ENCODE data around the gene TTLL9. TPM values are rescaled to one million over a fixed set of nuclear protein-coding genes. Genes with fewer than 3 reads are reported as not detected.

TTLL9 gene
- total and polyA plus RNA-seq, 2 of the 13 experiments (the other 11 are each of a cell fraction or from before 2014, with no cell fraction given) = not detected

DNA sequence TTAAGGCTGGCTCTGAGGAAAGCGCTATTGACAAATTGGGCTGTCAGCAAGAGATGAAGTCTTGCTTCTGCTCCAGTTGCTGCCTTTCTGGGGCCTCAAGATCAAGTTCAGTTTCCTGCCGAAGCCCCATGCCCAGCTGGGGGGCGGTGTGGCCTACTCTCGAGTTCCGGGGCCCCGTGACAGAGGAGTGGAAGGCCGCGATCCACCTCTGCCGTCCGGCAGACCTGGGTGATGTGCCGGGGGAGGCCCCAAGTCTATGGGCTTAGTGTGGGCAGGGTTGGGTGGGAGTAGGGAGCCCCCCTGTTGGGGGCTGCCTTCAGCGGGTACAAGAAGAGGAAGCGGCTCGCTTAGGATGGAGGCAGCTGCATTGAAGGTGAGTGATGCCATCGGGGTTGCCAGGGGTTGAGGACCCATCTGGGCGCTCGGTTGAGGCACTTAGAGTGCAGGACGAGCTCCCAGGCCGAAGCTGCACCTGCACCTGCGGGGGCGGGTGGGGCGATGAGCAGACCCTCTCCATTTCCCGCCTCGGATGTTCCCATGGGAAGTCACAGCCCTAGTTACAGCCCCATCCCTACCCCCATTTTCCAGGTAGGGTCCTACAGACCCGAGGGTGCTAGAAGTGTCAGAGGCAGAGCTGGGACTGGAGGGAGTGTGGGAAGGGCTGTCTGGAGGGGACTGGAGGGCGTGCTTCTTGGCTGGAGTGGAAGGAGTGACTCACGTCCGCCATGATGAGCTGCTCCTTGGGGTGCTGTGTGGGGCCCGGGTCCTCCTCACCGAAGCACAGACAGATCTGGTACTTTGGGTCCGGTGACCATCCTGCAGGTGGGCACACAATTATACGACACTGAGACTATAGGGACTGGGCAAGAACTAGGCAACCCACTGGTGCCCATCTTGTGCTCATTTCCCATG is 22.1 kb upstream of the TTLL9 start:
- POLR2A ChIA-PET = no interaction called here
- FAIRE-seq (no peak), DNase-seq (ENCODE audit: low spot score) (no peak), ATAC-seq (no peak)
- Histone ChIP-seq H3K36me3 (replicated peaks in 1 of 2; ENCODE audit: control insufficient read depth in 1 of 2, insufficient read depth in 2 of 2, low read length in 2 of 2) (no peaks in the 10 kb centered on the region), H3K9ac (ENCODE audit: insufficient read depth, low read depth, low read length) (no peak overlapping the region), H3K9me3 (ENCODE audit: low read length) (no peaks in the 10 kb centered on the region), H3K27me3 (ENCODE audit: control insufficient read depth in 1 of 2, insufficient read depth in 2 of 2, low read length in 2 of 2) (peaks cover 25 to 71% of the 10 kb centered on the region in 2 experiments), H3K4me3 (replicated peaks in 1 of 3; ENCODE audit: insufficient read depth in 1 of 3, low read depth in 2 of 3, low read length in 3 of 3) (no peak overlapping the region), H4K20me1 (ENCODE audit: insufficient read depth, low read length) (no peaks in the 10 kb centered on the region), H3K79me2 (ENCODE audit: insufficient read depth, low read length) (no peaks in the 10 kb centered on the region), H3K4me1 (ENCODE audit: insufficient read depth, low read length) (no peaks in the 10 kb centered on the region), H3K27ac (ENCODE audit: extremely low read length, insufficient read depth, low read length) (no peak overlapping the region), H3K4me2 (ENCODE audit: low read depth, low read length) (no peak overlapping the region), H2AFZ (ENCODE audit: low read length) (no peak overlapping the region)
- 32% methylated on average over 19 of the region's 32 CpGs for WGBS (ENCODE audit: low lambda C conversion rate)
- BruUV-seq (replicated peaks) = no TSS peak
- TF ChIP-seq ZSCAN20 (CRISPR knock-in tag; IDR thresholded peaks at IDR 0.05; ENCODE audit: borderline replicate concordance) (no peak), TRIM24 (CRISPR knock-in tag; IDR thresholded peaks at IDR 0.05) (no peak), ZNF12 (CRISPR knock-in tag; IDR thresholded peaks at IDR 0.05) (no peak), JUND (CRISPR knock-in tag; IDR thresholded peaks at IDR 0.05) (no peak), ZNF776 (CRISPR knock-in tag; IDR thresholded peaks at IDR 0.05) (peak; percentile 26; the same call in 1 of the 2 replicates)
- TF ChIP-seq, protein P1, sequence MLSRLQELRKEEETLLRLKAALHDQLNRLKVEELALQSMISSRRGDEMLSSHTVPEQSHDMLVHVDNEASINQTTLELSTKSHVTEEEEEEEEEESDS (CRISPR knock-in tag; IDR thresholded peaks at IDR 0.05; ENCODE audit: borderline replicate concordance) = no peak
- CTCF ChIA-PET (ENCODE audit: low intra/inter-chr PET ratio, low total read pairs) = interaction anchor here (2.3 to 3.7 kb wide), 2 partner anchors 15 to 25 kb away, joined by 11 to 70 read pairs; no protein-coding TSS in a partner anchor
- intact Hi-C loops (cut with micrococcal nuclease; ENCODE audit: unreplicated experiment) = no loop called here
- in situ Hi-C loops (cut with HindIII; ENCODE audit: extremely low pct_ligation_motif_present, low pct_unique_long_range_greater_than_20kb) = no loop called here

DNA sequence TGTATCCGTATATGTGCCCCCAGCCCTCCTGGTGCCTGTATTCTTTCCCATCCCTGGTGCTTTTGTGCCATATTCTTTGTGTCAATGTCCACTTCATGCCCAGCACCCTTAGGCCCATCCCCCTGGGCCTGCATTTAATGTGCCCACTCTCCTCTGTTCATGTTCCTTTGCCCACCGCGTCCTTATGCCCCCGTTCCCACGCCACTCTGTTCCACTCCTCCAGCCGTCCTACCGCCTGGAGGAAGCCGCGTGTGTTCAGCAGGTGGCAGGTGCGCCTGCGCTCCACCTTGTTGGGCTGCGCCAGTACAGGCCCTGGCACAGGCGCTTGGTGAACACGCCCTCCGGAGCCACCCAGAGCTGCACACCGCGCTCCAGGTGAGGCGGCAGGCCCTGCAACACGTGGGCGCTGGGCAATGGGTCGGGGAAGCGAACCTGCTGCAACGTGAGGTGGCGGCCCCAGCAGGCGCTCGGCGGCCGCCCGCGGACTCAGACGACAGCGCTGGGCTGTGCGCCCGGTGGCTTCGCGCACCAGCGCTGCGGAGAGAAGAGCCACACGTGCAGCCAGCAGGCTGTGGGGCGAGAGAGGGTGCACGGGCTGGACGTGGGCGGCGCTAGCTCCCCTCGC is 21.0 kb upstream of the TTLL9 start:
- CTCF ChIA-PET (ENCODE audit: low intra/inter-chr PET ratio, low total read pairs) = no interaction called here
- Histone ChIP-seq H2AFZ (ENCODE audit: low read length) (no peak overlapping the region), H3K9me3 (ENCODE audit: low read length) (no peaks in the 10 kb centered on the region), H3K9ac (ENCODE audit: insufficient read depth, low read depth, low read length) (no peak overlapping the region), H3K27me3 (ENCODE audit: control insufficient read depth in 1 of 2, insufficient read depth in 2 of 2, low read length in 2 of 2) (peaks cover 25 to 61% of the 10 kb centered on the region in 2 experiments), H3K36me3 (replicated peaks in 1 of 2; ENCODE audit: control insufficient read depth in 1 of 2, insufficient read depth in 2 of 2, low read length in 2 of 2) (no peaks in the 10 kb centered on the region), H3K79me2 (ENCODE audit: insufficient read depth, low read length) (no peaks in the 10 kb centered on the region), H3K27ac (ENCODE audit: extremely low read length, insufficient read depth, low read length) (no peak overlapping the region), H3K4me1 (ENCODE audit: insufficient read depth, low read length) (no peaks in the 10 kb centered on the region), H3K4me2 (ENCODE audit: low read depth, low read length) (no peak overlapping the region), H3K4me3 (replicated peaks in 1 of 3; ENCODE audit: insufficient read depth in 1 of 3, low read depth in 2 of 3, low read length in 3 of 3) (no peak overlapping the region), H4K20me1 (ENCODE audit: insufficient read depth, low read length) (no peaks in the 10 kb centered on the region)
- ATAC-seq (peak; percentile 6; the same call in 1 of the 3 replicates), FAIRE-seq (no peak), DNase-seq (ENCODE audit: low spot score) (no peak)
- intact Hi-C loops (cut with micrococcal nuclease; ENCODE audit: unreplicated experiment) (no loop called here), in situ Hi-C loops (cut with HindIII; ENCODE audit: extremely low pct_ligation_motif_present, low pct_unique_long_range_greater_than_20kb) (no loop called here)
- POLR2A ChIA-PET = no interaction called here
- no TSS peak for BruUV-seq (replicated peaks)
- 24% methylated on average over 40 of the region's 45 CpGs for WGBS (ENCODE audit: low lambda C conversion rate)
- TF ChIP-seq, protein P2, sequence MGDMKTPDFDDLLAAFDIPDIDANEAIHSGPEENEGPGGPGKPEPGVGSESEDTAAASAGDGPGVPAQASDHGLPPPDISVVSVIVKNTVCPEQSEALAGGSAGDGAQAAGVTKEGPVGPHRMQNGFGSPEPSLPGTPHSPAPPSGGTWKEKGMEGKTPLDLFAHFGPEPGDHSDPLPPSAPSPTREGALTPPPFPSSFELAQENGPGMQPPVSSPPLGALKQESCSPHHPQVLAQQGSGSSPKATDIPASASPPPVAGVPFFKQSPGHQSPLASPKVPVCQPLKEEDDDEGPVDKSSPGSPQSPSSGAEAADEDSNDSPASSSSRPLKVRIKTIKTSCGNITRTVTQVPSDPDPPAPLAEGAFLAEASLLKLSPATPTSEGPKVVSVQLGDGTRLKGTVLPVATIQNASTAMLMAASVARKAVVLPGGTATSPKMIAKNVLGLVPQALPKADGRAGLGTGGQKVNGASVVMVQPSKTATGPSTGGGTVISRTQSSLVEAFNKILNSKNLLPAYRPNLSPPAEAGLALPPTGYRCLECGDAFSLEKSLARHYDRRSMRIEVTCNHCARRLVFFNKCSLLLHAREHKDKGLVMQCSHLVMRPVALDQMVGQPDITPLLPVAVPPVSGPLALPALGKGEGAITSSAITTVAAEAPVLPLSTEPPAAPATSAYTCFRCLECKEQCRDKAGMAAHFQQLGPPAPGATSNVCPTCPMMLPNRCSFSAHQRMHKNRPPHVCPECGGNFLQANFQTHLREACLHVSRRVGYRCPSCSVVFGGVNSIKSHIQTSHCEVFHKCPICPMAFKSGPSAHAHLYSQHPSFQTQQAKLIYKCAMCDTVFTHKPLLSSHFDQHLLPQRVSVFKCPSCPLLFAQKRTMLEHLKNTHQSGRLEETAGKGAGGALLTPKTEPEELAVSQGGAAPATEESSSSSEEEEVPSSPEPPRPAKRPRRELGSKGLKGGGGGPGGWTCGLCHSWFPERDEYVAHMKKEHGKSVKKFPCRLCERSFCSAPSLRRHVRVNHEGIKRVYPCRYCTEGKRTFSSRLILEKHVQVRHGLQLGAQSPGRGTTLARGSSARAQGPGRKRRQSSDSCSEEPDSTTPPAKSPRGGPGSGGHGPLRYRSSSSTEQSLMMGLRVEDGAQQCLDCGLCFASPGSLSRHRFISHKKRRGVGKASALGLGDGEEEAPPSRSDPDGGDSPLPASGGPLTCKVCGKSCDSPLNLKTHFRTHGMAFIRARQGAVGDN (CRISPR knock-in tag; IDR thresholded peaks at IDR 0.05) = peak; percentile 39; the same call in 1 of the 2 replicates
- TF ChIP-seq RCOR2 (CRISPR knock-in tag; IDR thresholded peaks at IDR 0.05) (no peak), BHLHE40 (IDR thresholded peaks at IDR 0.05; ENCODE audit: low read length) (0 out of 2 replicates have a peak, but pooled peaks have one; percentile 19), TAF1 (CRISPR knock-in tag; IDR thresholded peaks at IDR 0.05) (0 out of 2 replicates have a peak, but pooled peaks have one; percentile 3)
- TF ChIP-seq, protein P3, sequence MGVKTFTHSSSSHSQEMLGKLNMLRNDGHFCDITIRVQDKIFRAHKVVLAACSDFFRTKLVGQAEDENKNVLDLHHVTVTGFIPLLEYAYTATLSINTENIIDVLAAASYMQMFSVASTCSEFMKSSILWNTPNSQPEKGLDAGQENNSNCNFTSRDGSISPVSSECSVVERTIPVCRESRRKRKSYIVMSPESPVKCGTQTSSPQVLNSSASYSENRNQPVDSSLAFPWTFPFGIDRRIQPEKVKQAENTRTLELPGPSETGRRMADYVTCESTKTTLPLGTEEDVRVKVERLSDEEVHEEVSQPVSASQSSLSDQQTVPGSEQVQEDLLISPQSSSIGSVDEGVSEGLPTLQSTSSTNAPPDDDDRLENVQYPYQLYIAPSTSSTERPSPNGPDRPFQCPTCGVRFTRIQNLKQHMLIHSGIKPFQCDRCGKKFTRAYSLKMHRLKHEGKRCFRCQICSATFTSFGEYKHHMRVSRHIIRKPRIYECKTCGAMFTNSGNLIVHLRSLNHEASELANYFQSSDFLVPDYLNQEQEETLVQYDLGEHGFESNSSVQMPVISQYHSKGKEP (CRISPR knock-in tag; IDR thresholded peaks at IDR 0.05) = no peak

Measured in HepG2 (cell line).